Activated CD8-positive, alpha-beta T cell treated with anti-CD3 and anti-CD28 coated beads for 36 hours (primary cell): ENCODE measurements around the gene CYP46A1. TPM values are rescaled to one million over a fixed set of nuclear protein-coding genes. Genes with fewer than 3 reads are reported as not detected.

Experiments
- ATAC-seq: fragments of 200-7000 bp; cut with Tn5 transposase; one replicate; pipeline ENCODE4 v1.10.0; 2021; ENCODE audit warnings: mild to moderate bottlenecking, moderate library complexity
- CTCF ChIA-PET: fragments of 350-600 bp; sonication (Branson Sonifier 250); formaldehyde crosslinking; loops from one replicate; lab custom pipeline; 2021; ENCODE audit warnings: antibody characterized with exemption; lab: Charles Lee
- POLR2A ChIA-PET: fragments of 350-600 bp; sonication (Branson Sonifier 250); formaldehyde crosslinking; loops from one replicate; lab custom pipeline; 2021; ENCODE audit warnings: antibody characterized with exemption; lab: Charles Lee
- DNase-seq: peaks from one replicate; pipeline ENCODE4 v3.0.0-alpha.2; 2020
- H3K27ac Mint-ChIP-seq: one replicate; pipeline ENCODE4 v1.8.0; 2021; ENCODE audit warnings: mild to moderate bottlenecking, mixed read lengths
- H3K27me3 Mint-ChIP-seq: one replicate; pipeline ENCODE4 v1.8.0; 2021; ENCODE audit warnings: mixed read lengths
- H3K36me3 Mint-ChIP-seq: one replicate; pipeline ENCODE4 v1.8.0; 2021; ENCODE audit warnings: low read depth, mixed read lengths
- H3K4me1 Mint-ChIP-seq: one replicate; pipeline ENCODE4 v1.8.0; 2021; ENCODE audit warnings: low read depth, mixed read lengths
- H3K4me3 Mint-ChIP-seq: one replicate; pipeline ENCODE4 v1.8.0; 2021; ENCODE audit warnings: mild to moderate bottlenecking, moderate library complexity, mixed read lengths
- H3K9me3 Mint-ChIP-seq: one replicate; pipeline ENCODE4 v1.8.0; 2021; ENCODE audit warnings: mixed read lengths
- CTCF ChIP-seq: fragments of 200-600 bp; IDR thresholded peaks from one replicate; pipeline ENCODE4 v1.8.0; 2022; ENCODE audit warnings: antibody characterized with exemption, mild to moderate bottlenecking
- intact Hi-C: fragments of 100-400 bp; cut with micrococcal nuclease; formaldehyde crosslinking; loops from one replicate; pipeline ENCODE4 v1.10.0; 2022
- total RNA-seq, 2 experiments: library from RNA; stranded (reverse); gene quantifications; one replicate each; pipeline ENCODE4 v1.2.3, GENCODE V29; 2021

CYP46A1 gene
- total RNA-seq, 2 experiments from 2014 or later: 0.16 to 0.20 TPM

GRCh38 chr14:99699085-99699760 lies 15.1 kb downstream of the CYP46A1 start:
- H3K9me3 Mint-ChIP-seq: peaks cover 16% of the 10 kb centered on the region
- intact Hi-C loops: no loop called here
- CTCF ChIA-PET: interaction anchor here (1.3 kb wide), 1 partner anchor 8 kb away, joined by 4 read pairs; no protein-coding TSS in a partner anchor
- POLR2A ChIA-PET: interaction anchor here (1.0 kb wide), 1 partner anchor 10 kb away, joined by 3 read pairs; no protein-coding TSS in a partner anchor
- no peak overlapping the region for H3K4me3 Mint-ChIP-seq
- ATAC-seq (no peak), DNase-seq (no peak)
- TF ChIP-seq CTCF: no peak
- H3K27me3 Mint-ChIP-seq: peaks cover 7% of the 10 kb centered on the region
- H3K27ac Mint-ChIP-seq: no peak overlapping the region
- H3K36me3 Mint-ChIP-seq: peaks cover 6% of the 10 kb centered on the region
- no peaks in the 10 kb centered on the region for H3K4me1 Mint-ChIP-seq

- no peak for TF ChIP-seq CTCF
- Mint-ChIP-seq H3K9me3 (peaks cover 18% of the 10 kb centered on the region), H3K4me1 (no peaks in the 10 kb centered on the region), H3K27me3 (peaks cover 9% of the 10 kb centered on the region), H3K36me3 (peaks cover 6% of the 10 kb centered on the region), H3K4me3 (no peak overlapping the region), H3K27ac (no peak overlapping the region)
- DNase-seq (no peak), ATAC-seq (no peak)
- intact Hi-C loops: no loop called here
- CTCF ChIA-PET: interaction anchor here (1.6 kb wide), 1 partner anchor 186 kb away, joined by 4 read pairs; no protein-coding TSS in a partner anchor
- POLR2A ChIA-PET: no interaction called here
These were observed 15.8 kb downstream of the CYP46A1 start for GRCh38 chr14:99699861-99700260.

GRCh38 chr14:99700379-99700778 lies 16.3 kb downstream of the CYP46A1 start:
- H3K27me3 Mint-ChIP-seq: peaks cover 6% of the 10 kb centered on the region
- H3K4me3 Mint-ChIP-seq: no peak overlapping the region
- ChIA-PET POLR2A (no interaction called here), CTCF (interaction anchor here (1.6 kb wide), 1 partner anchor 185 kb away, joined by 4 read pairs; no protein-coding TSS in a partner anchor)
- H3K27ac Mint-ChIP-seq: no peak overlapping the region
- peaks cover 18% of the 10 kb centered on the region for H3K9me3 Mint-ChIP-seq
- TF ChIP-seq CTCF: no peak
- DNase-seq (no peak), ATAC-seq (no peak)
- H3K4me1 Mint-ChIP-seq: no peaks in the 10 kb centered on the region
- intact Hi-C loops: no loop called here
- H3K36me3 Mint-ChIP-seq: peaks cover 6% of the 10 kb centered on the region

- H3K27me3 Mint-ChIP-seq: peaks cover 6% of the 10 kb centered on the region
- H3K36me3 Mint-ChIP-seq: peaks cover 6% of the 10 kb centered on the region
- H3K27ac Mint-ChIP-seq: no peak overlapping the region
- no peak for TF ChIP-seq CTCF
- ChIA-PET POLR2A (no interaction called here), CTCF (interaction anchor here (1.6 kb wide), 1 partner anchor 185 kb away, joined by 4 read pairs; no protein-coding TSS in a partner anchor)
- intact Hi-C loops: no loop called here
- no peak overlapping the region for H3K4me3 Mint-ChIP-seq
- peaks cover 18% of the 10 kb centered on the region for H3K9me3 Mint-ChIP-seq
- H3K4me1 Mint-ChIP-seq: no peaks in the 10 kb centered on the region
- ATAC-seq: no peak
- no peak for DNase-seq
These were observed 17.2 kb downstream of the CYP46A1 start for GRCh38 chr14:99701260-99701659.

- Mint-ChIP-seq H3K4me1 (no peaks in the 10 kb centered on the region), H3K36me3 (peaks cover 6% of the 10 kb centered on the region)
These were observed 18.0 kb downstream of the CYP46A1 start for GRCh38 chr14:99702115-99702514.

More at GRCh38 chr14:99702115-99702514, 18.0 kb downstream of the CYP46A1 start:
- no peak for DNase-seq
- Mint-ChIP-seq H3K4me3 (no peak overlapping the region), H3K27me3 (peaks cover 6% of the 10 kb centered on the region), H3K9me3 (peaks cover 18% of the 10 kb centered on the region), H3K27ac (no peak overlapping the region)
- TF ChIP-seq CTCF: no peak
- intact Hi-C loops: no loop called here
- ChIA-PET CTCF (interaction anchor here (1.0 kb wide), 1 partner anchor 186 kb away, joined by 3 read pairs; no protein-coding TSS in a partner anchor), POLR2A (no interaction called here)
- ATAC-seq: no peak
